Duodenal mucosa (tissue), 2 donors: ENCODE data around the gene F10.
"Not testable (repeated sequence)": the region's sequence is repeated elsewhere in the genome, so short reads cannot be mapped to it uniquely, and the experiment has no call there.

Experiments
- H3K27ac ChIP-seq: one replicate; pipeline ENCODE4 v1.7.0; 2013; ENCODE audit warnings: low read depth, low read length
- H3K27me3 ChIP-seq, 2 donors: one replicate each; pipeline ENCODE4 v1.7.0; 2013; ENCODE audit warnings: low read length in 2 of 2, control low read depth in 1 of 2; ENCODE audit not compliant: insufficient read depth in 2 of 2, control insufficient read depth in 1 of 2
- H3K36me3 ChIP-seq, 2 donors: one replicate each; pipeline ENCODE4 v1.7.0; 2013; ENCODE audit warnings: low read length in 2 of 2, control low read depth in 1 of 2; ENCODE audit not compliant: insufficient read depth in 2 of 2, control insufficient read depth in 1 of 2
- H3K4me1 ChIP-seq, 2 donors: one replicate each; pipeline ENCODE4 v1.7.0; 2013; ENCODE audit warnings: low read length in 2 of 2, control low read depth in 1 of 2; ENCODE audit not compliant: insufficient read depth in 2 of 2, control insufficient read depth in 1 of 2
- H3K4me3 ChIP-seq, 2 donors: one replicate each; pipeline ENCODE4 v1.7.0; 2013; ENCODE audit warnings: low read length in 2 of 2, low read depth in 1 of 2
- H3K9ac ChIP-seq, 2 donors: one replicate each; pipeline ENCODE4 v1.7.0; 2013; ENCODE audit warnings: low read length in 2 of 2, low read depth in 1 of 2
- H3K9me3 ChIP-seq, 2 donors: one replicate each; pipeline ENCODE4 v1.7.0; 2013; ENCODE audit warnings: low read length in 2 of 2, control low read depth in 1 of 2; ENCODE audit not compliant: control insufficient read depth in 1 of 2

The F10 gene

GRCh38 chr13:113161975-113162374 lies 39.4 kb downstream of the F10 start:
- not testable (repeated sequence) for H3K27ac ChIP-seq, H3K4me1 ChIP-seq, H3K4me3 ChIP-seq, H3K36me3 ChIP-seq, H3K9me3 ChIP-seq, H3K9ac ChIP-seq
- peaks cover 14 to 16% of the 10 kb centered on the region in 2 donors for H3K27me3 ChIP-seq

DNA sequence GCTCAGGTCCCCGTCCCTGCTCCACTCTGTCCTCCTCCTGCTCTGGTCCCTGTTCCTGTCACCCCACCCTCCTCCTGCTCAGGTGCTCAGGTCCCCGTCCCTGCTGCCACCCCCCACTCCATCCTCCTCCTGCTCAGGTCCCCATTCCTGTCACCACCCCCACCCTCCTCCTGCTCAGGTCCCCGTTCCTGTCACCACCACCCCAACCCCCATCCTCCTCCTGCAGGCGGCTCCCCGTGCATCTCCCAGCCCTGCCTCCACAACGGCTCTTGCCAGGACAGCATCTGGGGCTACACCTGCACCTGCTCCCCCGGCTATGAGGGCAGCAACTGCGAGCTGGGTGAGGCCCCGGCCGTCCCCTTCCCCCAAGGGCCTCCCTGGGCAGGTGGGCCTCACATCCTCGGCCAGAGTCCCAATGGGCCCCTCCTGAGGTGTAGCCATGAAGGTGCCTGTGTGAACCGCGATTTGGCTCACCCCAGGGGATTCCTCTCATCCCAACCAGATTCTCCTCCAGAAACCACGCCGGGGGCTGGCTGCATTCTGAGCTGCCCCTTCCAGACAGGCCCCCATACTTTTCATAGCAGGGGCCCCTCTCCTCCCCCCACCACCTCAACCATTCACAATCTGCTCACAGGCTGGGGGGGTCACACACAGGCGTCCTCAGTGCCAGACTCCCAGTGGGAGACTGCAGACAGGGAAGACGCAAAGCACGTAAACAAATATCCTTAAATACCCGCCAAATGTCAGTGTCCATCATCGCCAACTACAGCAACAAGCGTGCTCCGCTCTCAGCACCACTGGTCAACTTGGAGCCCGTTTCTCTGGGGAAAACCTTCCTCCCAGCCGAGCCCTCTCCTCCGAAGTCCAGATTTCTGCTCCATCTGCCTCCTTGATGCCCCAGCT lies 40.4 kb downstream of the F10 start:
- Histone ChIP-seq H3K27me3 (peaks cover 14 to 16% of the 10 kb centered on the region in 2 donors), H3K4me1 (peaks cover 0 to 6% of the 10 kb centered on the region in 2 donors), H3K36me3 (no peaks in the 10 kb centered on the region), H3K9ac (no peak overlapping the region), H3K27ac (no peak overlapping the region), H3K9me3 (no peaks in the 10 kb centered on the region), H3K4me3 (no peak overlapping the region)

GRCh38 chr13:113164492-113164891 lies 41.9 kb downstream of the F10 start:
- Histone ChIP-seq H3K27me3 (peaks cover 14 to 16% of the 10 kb centered on the region in 2 donors), H3K4me1 (no peaks in the 10 kb centered on the region), H3K9ac (no peak overlapping the region), H3K27ac (no peak overlapping the region), H3K36me3 (peaks cover under 1 to 3% of the 10 kb centered on the region in 2 donors), H3K9me3 (no peaks in the 10 kb centered on the region), H3K4me3 (no peak overlapping the region)

GRCh38 chr13:113166266-113166665 lies 43.7 kb downstream of the F10 start:
- Histone ChIP-seq H3K9me3 (no peaks in the 10 kb centered on the region), H3K27ac (no peak overlapping the region), H3K4me3 (no peak overlapping the region), H3K4me1 (peaks cover 3 to 6% of the 10 kb centered on the region in 2 donors), H3K36me3 (peaks cover 4 to 5% of the 10 kb centered on the region in 2 donors), H3K27me3 (peaks cover 12 to 13% of the 10 kb centered on the region in 2 donors), H3K9ac (no peak overlapping the region)

DNA sequence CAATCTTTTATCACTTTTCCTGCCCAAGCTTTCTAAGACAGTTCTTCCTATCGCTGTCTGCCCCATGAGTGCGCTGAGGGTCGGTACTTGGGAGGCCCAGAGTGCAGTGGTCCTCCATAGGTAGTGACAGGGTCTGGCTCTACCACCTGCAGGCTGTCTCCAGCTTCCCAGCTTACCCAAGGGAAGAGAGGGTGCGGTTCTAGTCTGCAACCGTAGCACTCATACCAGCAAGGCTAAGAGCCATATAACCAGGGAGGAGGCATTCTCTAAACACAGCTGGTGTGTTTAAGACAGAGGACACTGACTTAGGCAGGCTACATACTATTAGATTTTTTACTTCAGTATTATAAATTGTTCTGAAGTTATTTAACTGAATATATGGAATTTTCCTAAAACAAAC lies 44.1 kb downstream of the F10 start:
- no peak overlapping the region for H3K9ac ChIP-seq
- peaks cover 9 to 10% of the 10 kb centered on the region in 2 donors for H3K27me3 ChIP-seq
- H3K27ac ChIP-seq, result no peak overlapping the region

DNA sequence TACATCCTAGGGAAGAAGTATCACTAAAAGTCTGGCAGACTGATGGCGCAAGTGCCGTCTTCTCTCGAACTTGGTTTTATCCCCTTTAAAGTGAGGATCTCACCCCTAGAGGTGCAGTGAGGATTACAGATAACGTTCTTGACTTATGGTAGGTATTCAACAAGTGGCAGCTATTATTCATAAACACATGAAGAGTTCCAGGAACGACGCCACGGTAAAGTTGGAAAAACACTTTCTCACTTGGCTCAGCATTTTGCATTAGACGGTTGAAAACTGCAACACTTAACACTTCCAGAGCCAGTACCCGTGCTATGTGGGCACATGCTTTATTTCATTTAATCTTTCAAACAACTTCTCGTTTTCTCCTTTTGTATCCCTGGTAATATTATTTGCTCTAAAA lies 44.6 kb downstream of the F10 start:
- H3K9me3 ChIP-seq, result no peaks in the 10 kb centered on the region
- H3K4me1 ChIP-seq, result peaks cover 3 to 6% of the 10 kb centered on the region in 2 donors
- peaks cover 9 to 10% of the 10 kb centered on the region in 2 donors for H3K27me3 ChIP-seq
- H3K27ac ChIP-seq, result no peak overlapping the region
- H3K36me3 ChIP-seq, result peaks cover 10 to 13% of the 10 kb centered on the region in 2 donors
- no peak overlapping the region for H3K4me3 ChIP-seq
- H3K9ac ChIP-seq, result no peak overlapping the region

More for the DNA sequence above, 44.1 kb downstream of the F10 start:
- no peaks in the 10 kb centered on the region for H3K9me3 ChIP-seq
- H3K4me1 ChIP-seq, result peaks cover 3 to 6% of the 10 kb centered on the region in 2 donors
- H3K4me3 ChIP-seq, result no peak overlapping the region
- peaks cover 7 to 9% of the 10 kb centered on the region in 2 donors for H3K36me3 ChIP-seq

GRCh38 chr13:113167575-113167974 lies 45.0 kb downstream of the F10 start:
- H3K36me3 ChIP-seq, result peaks cover 10 to 17% of the 10 kb centered on the region in 2 donors
- H3K27me3 ChIP-seq, result peaks cover 9 to 10% of the 10 kb centered on the region in 2 donors
- H3K27ac ChIP-seq, result no peak overlapping the region
- H3K9ac ChIP-seq, result no peak overlapping the region
- peaks cover 3 to 6% of the 10 kb centered on the region in 2 donors for H3K4me1 ChIP-seq
- H3K9me3 ChIP-seq, result no peaks in the 10 kb centered on the region
- H3K4me3 ChIP-seq, result no peak overlapping the region

- H3K27ac ChIP-seq, result no peak overlapping the region
- peaks cover 3 to 6% of the 10 kb centered on the region in 2 donors for H3K4me1 ChIP-seq
- H3K4me3 ChIP-seq, result no peak overlapping the region
- H3K9ac ChIP-seq, result no peak overlapping the region
- peaks cover 4 to 7% of the 10 kb centered on the region in 2 donors for H3K27me3 ChIP-seq
- no peaks in the 10 kb centered on the region for H3K9me3 ChIP-seq
- H3K36me3 ChIP-seq, result peaks cover 13 to 20% of the 10 kb centered on the region in 2 donors
Observed at GRCh38 chr13:113168211-113168610, 45.6 kb downstream of the F10 start.

DNA sequence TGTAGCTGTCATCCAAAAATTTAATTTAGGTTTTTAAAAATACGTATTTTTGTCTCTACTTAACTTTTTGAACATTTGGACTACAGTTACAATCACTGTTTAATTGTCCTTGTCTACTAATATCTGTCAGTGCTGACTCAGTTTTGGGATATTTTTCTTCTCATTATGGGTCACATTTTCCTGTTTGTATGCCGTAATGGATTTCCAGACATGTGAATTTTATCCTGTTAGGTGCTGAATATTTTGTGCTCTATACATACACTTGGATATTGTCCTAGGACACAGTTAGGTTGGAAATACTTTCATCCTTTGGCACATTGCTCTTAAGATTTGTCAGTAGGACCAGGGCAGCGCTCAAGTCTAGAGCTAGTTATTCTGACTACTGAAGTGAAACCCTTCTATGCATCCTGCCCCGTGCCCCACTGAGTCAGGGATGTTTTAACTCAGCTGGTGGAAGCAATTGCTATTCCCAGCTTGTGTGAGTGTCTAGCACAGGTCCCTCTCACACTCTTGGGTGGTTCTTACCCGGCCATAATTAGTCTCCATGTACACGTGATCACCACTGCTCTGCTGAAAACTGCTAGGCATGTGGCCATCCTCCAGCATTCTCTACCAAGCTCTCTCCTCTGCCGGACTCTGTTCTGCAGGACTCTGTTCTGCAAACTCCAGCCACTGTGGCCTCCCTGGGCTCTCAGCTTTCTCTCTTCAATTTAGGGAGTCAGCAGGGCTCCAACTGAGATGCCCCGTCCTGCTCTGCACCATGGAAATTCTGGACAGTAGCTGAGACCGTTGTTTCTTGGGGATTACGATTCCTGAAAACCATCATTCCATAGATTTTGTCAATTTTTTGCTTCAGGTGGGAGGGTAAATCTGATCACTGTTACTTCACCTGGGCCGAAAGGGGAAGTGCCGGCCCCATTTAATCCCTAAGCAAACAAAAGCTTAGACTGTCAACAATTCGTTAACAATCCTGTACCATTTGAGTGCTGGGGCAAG lies 47.0 kb downstream of the F10 start:
- Histone ChIP-seq H3K36me3 (peaks cover 13 to 21% of the 10 kb centered on the region in 2 donors), H3K9ac (no peak overlapping the region), H3K27ac (no peak overlapping the region), H3K27me3 (peaks cover 0 to 1% of the 10 kb centered on the region in 2 donors), H3K4me3 (no peak overlapping the region), H3K4me1 (peaks cover 3 to 6% of the 10 kb centered on the region in 2 donors), H3K9me3 (no peaks in the 10 kb centered on the region)
